ENCODE results near the gene DIP2C.
"Not testable (repeated sequence)": the region's sequence is repeated elsewhere in the genome, so short reads cannot be mapped to it uniquely, and the experiment has no call there.

DIP2C gene

GRCh38 chr10:607545-608185 lies 81.8 kb downstream of the DIP2C start:
- DNase-seq: no peak

- DNase-seq: no peak
Measured at GRCh38 chr10:606762-607544, 82.5 kb downstream of the DIP2C start.

DNA sequence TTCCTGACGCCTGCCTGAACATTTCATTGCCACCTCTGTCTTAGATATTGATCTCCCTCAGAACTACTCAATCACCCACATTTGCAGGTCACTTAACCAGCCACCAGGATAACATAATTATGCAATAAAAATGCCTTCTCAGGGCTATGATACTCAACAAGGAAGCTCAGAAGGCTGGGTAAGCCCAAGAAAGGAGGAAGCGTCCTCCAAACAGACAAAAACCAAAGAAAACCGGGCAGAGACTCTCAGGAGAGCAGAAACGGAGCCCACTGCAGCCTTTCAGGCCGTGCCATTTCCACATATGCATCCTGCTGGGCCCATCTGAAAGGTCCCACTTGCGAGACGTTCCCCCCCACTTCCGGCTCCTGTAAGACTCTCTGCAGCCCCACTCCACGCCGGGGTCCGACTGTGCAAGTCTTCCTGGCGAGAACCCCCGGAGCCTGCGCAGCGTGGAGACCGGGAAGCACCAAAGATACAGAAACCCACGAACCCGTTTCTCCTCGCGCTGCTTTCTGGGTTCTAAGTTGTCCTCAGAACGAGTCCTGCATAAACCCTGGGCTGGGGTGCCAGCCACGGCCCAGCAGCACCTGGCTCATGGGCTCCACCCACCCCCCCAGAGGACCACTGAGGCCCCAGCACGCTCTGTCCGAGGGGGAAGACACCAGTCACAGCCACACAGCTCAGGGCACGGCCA lies 83.7 kb downstream of the DIP2C start:
- no peak for DNase-seq

- no peak for DNase-seq
Measured at GRCh38 chr10:604716-605631, 84.5 kb downstream of the DIP2C start.

- no peak for DNase-seq
Measured at GRCh38 chr10:603745-604144, 85.7 kb downstream of the DIP2C start.

GRCh38 chr10:602391-603005 lies 87.0 kb downstream of the DIP2C start:
- DNase-seq: no peak

- DNase-seq: no peak
Measured at GRCh38 chr10:601660-601963, 87.9 kb downstream of the DIP2C start.

- no peak for DNase-seq
Measured at GRCh38 chr10:600876-601659, 88.4 kb downstream of the DIP2C start.

- DNase-seq: no peak
Measured at GRCh38 chr10:600234-600633, 89.2 kb downstream of the DIP2C start.

GRCh38 chr10:599767-600166 lies 89.7 kb downstream of the DIP2C start:
- no peak for DNase-seq

DNA sequence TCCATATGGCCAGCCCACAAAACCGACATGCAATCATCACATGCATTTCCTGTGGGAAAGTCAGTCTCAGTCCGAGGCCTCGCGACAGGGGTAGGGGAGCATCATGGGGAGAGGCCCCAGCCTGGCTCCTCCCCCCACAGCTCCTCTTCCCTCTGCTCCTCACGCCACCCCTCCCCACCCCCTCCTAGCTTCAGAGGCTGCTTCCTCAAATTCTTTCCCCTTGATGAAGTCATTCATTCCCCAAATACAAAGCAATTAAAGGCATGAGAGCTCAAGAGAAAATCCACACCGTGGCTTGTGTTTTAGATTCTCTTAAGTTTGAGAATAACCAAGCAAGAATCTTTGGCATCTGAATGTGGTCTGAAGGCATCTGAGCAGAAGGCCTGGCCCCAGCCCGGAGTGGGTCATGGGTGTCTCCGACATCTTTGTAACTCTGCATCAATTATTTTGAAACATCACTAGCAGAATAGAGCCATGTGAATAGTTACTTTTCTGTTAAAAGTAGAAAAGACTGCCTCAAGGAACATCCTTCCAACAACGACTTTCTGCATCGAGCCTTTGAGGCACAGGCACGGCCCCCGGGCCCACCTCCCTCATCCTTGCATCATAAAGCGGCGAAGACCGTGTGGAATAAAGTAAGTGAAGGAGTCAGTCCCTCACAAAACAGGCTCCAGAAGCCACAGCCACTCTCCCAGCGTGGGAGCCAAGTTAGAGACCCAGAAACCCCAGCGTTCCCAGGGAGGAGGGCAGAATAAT lies 90.9 kb downstream of the DIP2C start:
- no peak for DNase-seq

DNA sequence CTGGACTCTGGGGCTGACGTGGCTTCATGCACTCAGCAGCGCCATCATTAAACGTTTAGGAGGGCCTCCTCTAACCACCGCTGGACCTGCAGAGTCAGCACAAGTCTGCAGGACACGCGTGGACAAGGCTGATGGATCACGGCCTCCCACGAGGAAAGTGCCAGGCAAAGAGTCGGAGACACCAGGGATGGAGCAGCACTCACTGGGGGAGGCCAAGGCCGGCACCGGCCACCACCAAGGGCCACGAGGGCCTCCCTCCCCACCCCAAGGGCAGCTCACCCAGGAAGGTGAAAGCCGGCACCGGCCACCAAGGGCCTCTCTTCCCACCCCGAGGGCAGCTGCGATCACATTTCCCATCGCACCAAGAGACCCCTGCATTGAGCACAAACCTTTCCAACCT lies 91.5 kb downstream of the DIP2C start:
- DNase-seq: no peak

GRCh38 chr10:596725-597345 lies 92.6 kb downstream of the DIP2C start:
- no peak for DNase-seq

GRCh38 chr10:596131-596530 lies 93.3 kb downstream of the DIP2C start:
- DNase-seq: not testable (repeated sequence)

GRCh38 chr10:595473-595872 lies 94.0 kb downstream of the DIP2C start:
- no peak for DNase-seq

DNA sequence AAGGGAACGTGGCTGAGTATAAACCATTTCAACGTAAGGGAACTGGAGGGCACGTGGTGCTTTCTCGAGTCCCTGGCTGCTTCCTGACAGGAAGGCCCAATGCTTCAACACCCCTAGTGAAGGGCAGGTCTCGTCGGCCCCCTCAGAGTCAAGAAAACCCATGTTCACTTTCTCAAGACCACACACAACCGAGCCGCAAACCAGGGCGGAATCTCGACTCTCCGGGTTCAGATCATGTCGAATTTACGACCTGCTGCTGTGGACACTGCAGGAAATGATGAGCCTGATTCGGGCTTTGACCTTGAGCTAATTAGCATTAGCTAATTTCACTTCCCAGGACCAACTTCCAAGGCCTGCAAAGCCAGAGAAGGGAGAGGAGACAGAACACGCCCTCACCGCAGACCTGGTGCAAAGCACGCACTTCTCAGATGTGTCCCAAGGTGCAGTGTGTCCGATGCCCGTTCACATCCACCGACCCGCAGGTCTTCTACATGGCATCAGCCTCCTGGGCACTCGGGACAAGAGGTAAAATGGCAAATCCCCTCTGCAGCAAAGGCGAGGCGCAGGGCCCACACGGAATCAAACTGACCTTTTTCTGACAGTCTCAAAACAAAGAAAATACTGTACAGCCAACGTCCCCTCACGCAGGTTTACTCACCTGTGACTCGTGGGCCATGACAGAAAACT lies 94.7 kb downstream of the DIP2C start:
- DNase-seq: no peak

- DNase-seq: no peak
Measured at GRCh38 chr10:593901-594457, 95.5 kb downstream of the DIP2C start.

DNA sequence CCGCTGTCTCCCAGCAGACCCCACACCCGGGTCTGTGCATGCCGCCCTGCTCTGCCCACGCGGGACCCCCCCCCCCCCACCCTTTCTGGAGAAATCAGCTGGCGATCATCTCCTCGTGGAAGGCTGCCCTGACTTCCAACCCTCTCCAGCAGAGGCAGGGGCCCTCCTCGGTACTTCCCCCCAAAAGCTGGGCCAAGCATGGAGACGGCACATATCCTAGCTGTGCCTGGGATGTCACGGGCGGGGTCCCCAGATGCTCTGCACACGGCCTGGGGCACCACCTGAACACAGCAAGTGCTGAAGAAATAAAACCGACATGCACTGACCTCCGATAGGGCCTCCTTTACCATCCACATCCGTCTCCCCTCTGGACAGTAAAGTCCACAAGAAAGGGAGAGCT lies 96.0 kb downstream of the DIP2C start:
- no peak for DNase-seq

GRCh38 chr10:593016-593415 lies 96.5 kb downstream of the DIP2C start:
- DNase-seq: no peak

- DNase-seq: no peak
Measured at GRCh38 chr10:591646-592045, 97.8 kb downstream of the DIP2C start.

Measured in activated T-cell treated with anti-CD3 and anti-CD28 coated beads for 4 hours (primary cell).